HG03280 (cell line): Measurements from ENCODE around the gene CCDC124.

Source experiments
- ATAC-seq: cut with Tn5 transposase; IDR thresholded peaks from one replicate; pipeline ENCODE4 v1.9.1; 2021; ENCODE audit warnings: mild to moderate bottlenecking, moderate library complexity; ENCODE audit not compliant: unreplicated experiment

Gene CCDC124

GRCh38 chr19:17951990-17952976, 19.5 kb downstream of the CCDC124 start:
- no peak for ATAC-seq

- ATAC-seq = no peak
Measured at GRCh38 chr19:17953316-17953801, 20.5 kb downstream of the CCDC124 start.

- ATAC-seq = no peak
Measured at GRCh38 chr19:17953869-17954268, 21.1 kb downstream of the CCDC124 start.

GRCh38 chr19:17954401-17954800, 21.6 kb downstream of the CCDC124 start:
- ATAC-seq = no peak

- ATAC-seq = no peak
Measured at GRCh38 chr19:17957149-17957849, 24.5 kb downstream of the CCDC124 start.

GRCh38 chr19:17957885-17958284, 25.1 kb downstream of the CCDC124 start:
- no peak for ATAC-seq

- no peak for ATAC-seq
Measured at GRCh38 chr19:17963936-17964691, 31.3 kb downstream of the CCDC124 start.

GRCh38 chr19:17965370-17966128, 32.7 kb downstream of the CCDC124 start:
- ATAC-seq = no peak

- no peak for ATAC-seq
Measured at GRCh38 chr19:17966129-17966483, 33.3 kb downstream of the CCDC124 start.

GRCh38 chr19:17966550-17967256, 33.9 kb downstream of the CCDC124 start, which contains the start of gene KCNN1:
Gene KCNN1 (plus strand): TSS chr19:17967107. CDS start chr19:17973889, 6,782 bp downstream.
- ATAC-seq = no peak

- ATAC-seq = no peak
Measured at GRCh38 chr19:17967257-17968051, 34.6 kb downstream of the CCDC124 start.

- no peak for ATAC-seq
Measured at GRCh38 chr19:17968362-17968761, 35.5 kb downstream of the CCDC124 start.

- no peak for ATAC-seq
Measured at GRCh38 chr19:17969096-17969792, 36.4 kb downstream of the CCDC124 start.

GRCh38 chr19:17972230-17972629, 39.4 kb downstream of the CCDC124 start:
- no peak for ATAC-seq

GRCh38 chr19:17973759-17974158, 40.9 kb downstream of the CCDC124 start:
- ATAC-seq = no peak

- no peak for ATAC-seq
Measured at GRCh38 chr19:17974551-17974950, 41.7 kb downstream of the CCDC124 start.

GRCh38 chr19:17975032-17975431, 42.2 kb downstream of the CCDC124 start:
- ATAC-seq = no peak

- ATAC-seq = no peak
Measured at GRCh38 chr19:17977021-17977420, 44.2 kb downstream of the CCDC124 start.
